HEK293 (cell line): ENCODE results near the gene LRFN2.

Source experiments
- CTCF ChIA-PET: fragments of 350-600 bp; formaldehyde crosslinking; extraction: SDS; loops from one replicate; lab custom pipeline; 2021; ENCODE audit warnings: antibody characterized with exemption; lab: Yijun Ruan, JAX
- POLR2A ChIA-PET: fragments of 300-600 bp; formaldehyde crosslinking; extraction: SDS; loops from one replicate; lab custom pipeline; 2020; ENCODE audit warnings: antibody characterized with exemption, inconsistent platforms; lab: Yijun Ruan, JAX
- H3K27ac ChIP-seq: fragments of 200-500 bp; sonication (Bioruptor generic); 2 replicates; pipeline ENCODE4 v1.5.1; 2014; ENCODE audit warnings: low read depth, low read length, control low read depth, inconsistent platforms; ENCODE audit errors: extremely low read depth
- H3K36me3 ChIP-seq, 2 experiments: fragments of 200-500 bp in 1 of 2; sonication (Bioruptor generic) in 1 of 2; 1 replicate in 1 of 2; 2 replicates in 1 of 2; pipeline ENCODE4 v1.5.1; 2014 to 2017; ENCODE audit warnings: inconsistent platforms in 2 of 2, low read length in 2 of 2; ENCODE audit not compliant: control insufficient read depth in 2 of 2, insufficient read depth in 1 of 2
- H3K4me1 ChIP-seq: fragments of 200-500 bp; sonication (Bioruptor generic); 2 replicates; pipeline ENCODE4 v1.5.1; 2014; ENCODE audit warnings: mild to moderate bottlenecking, low read length, inconsistent platforms; ENCODE audit not compliant: control insufficient read depth, insufficient read depth
- H3K4me3 ChIP-seq: 2 replicates; pipeline ENCODE4 v1.5.1; 2011; ENCODE audit warnings: low read depth, mild to moderate bottlenecking, control low read depth, low read length, moderate library complexity
- H3K9me3 ChIP-seq: fragments of 200-500 bp; sonication (Bioruptor generic); 2 replicates; pipeline ENCODE4 v1.5.1; 2014; ENCODE audit warnings: low read depth, low read length, inconsistent platforms; ENCODE audit not compliant: control insufficient read depth, insufficient read depth
- BCL11A ChIP-seq: fragments of 450-650 bp; formaldehyde crosslinking; IDR thresholded peaks from 2 replicates; pipeline ENCODE4 v1.5.1; 2016; ENCODE audit warnings: low read depth, missing biosample characterization, missing genetic modification characterization
- CTCF ChIP-seq: fragments of 450-650 bp; formaldehyde crosslinking; IDR thresholded peaks from 2 replicates; pipeline ENCODE4 v1.5.1; 2016; ENCODE audit warnings: missing biosample characterization, missing genetic modification characterization
- EGR2 ChIP-seq: fragments of 450-650 bp; formaldehyde crosslinking; IDR thresholded peaks from 2 replicates; pipeline ENCODE4 v1.5.1; 2016; ENCODE audit warnings: low read depth, missing biosample characterization, missing genetic modification characterization
- GLI2 ChIP-seq: fragments of 450-650 bp; formaldehyde crosslinking; IDR thresholded peaks from 2 replicates; pipeline ENCODE4; 2017; ENCODE audit warnings: missing biosample characterization, missing genetic modification characterization, low read depth, borderline replicate concordance
- GLI4 ChIP-seq: fragments of 450-650 bp; formaldehyde crosslinking; IDR thresholded peaks from 2 replicates; pipeline ENCODE4 v1.5.1; 2016; ENCODE audit warnings: missing biosample characterization, missing genetic modification characterization
- INSM2 ChIP-seq: fragments of 450-650 bp; formaldehyde crosslinking; IDR thresholded peaks from 2 replicates; pipeline ENCODE4 v1.5.1; 2016; ENCODE audit warnings: missing biosample characterization, missing genetic modification characterization
- ZBTB44 ChIP-seq: fragments of 450-650 bp; IDR thresholded peaks from 2 replicates; pipeline ENCODE4 v1.5.1; 2018; ENCODE audit warnings: missing biosample characterization, mild to moderate bottlenecking, missing genetic modification characterization
- ZIC2 ChIP-seq: fragments of 450-650 bp; formaldehyde crosslinking; IDR thresholded peaks from 2 replicates; pipeline ENCODE4 v1.5.1; 2016; ENCODE audit warnings: missing biosample characterization, missing genetic modification characterization
- ZNF112 ChIP-seq: fragments of 450-650 bp; formaldehyde crosslinking; IDR thresholded peaks from 2 replicates; pipeline ENCODE4 v1.5.0; 2017; ENCODE audit warnings: missing biosample characterization, missing genetic modification characterization
- ZNF16 ChIP-seq: fragments of 450-650 bp; formaldehyde crosslinking; IDR thresholded peaks from 2 replicates; pipeline ENCODE4 v1.5.1; 2016; ENCODE audit warnings: low read depth, missing biosample characterization, missing genetic modification characterization
- ZNF184 ChIP-seq: fragments of 450-650 bp; IDR thresholded peaks from 2 replicates; pipeline ENCODE4 v1.5.1; 2018; ENCODE audit warnings: missing biosample characterization, mild to moderate bottlenecking, missing genetic modification characterization
- ZNF223 ChIP-seq: fragments of 450-650 bp; formaldehyde crosslinking; IDR thresholded peaks from 2 replicates; pipeline ENCODE4 v1.5.1; 2016; ENCODE audit warnings: missing biosample characterization, missing genetic modification characterization
- ZNF248 ChIP-seq: fragments of 450-650 bp; formaldehyde crosslinking; IDR thresholded peaks from 2 replicates; pipeline ENCODE4 v1.5.1; 2017; ENCODE audit warnings: missing biosample characterization, missing genetic modification characterization
- ZNF394 ChIP-seq: fragments of 450-650 bp; formaldehyde crosslinking; IDR thresholded peaks from 2 replicates; pipeline ENCODE4 v1.5.1; 2016; ENCODE audit warnings: missing biosample characterization, missing genetic modification characterization, mild to moderate bottlenecking, moderate library complexity, borderline replicate concordance
- ZNF488 ChIP-seq: fragments of 450-650 bp; formaldehyde crosslinking; IDR thresholded peaks from 2 replicates; pipeline ENCODE4 v1.5.1; 2016; ENCODE audit warnings: missing biosample characterization, missing genetic modification characterization
- ZNF624 ChIP-seq: fragments of 450-650 bp; formaldehyde crosslinking; IDR thresholded peaks from 2 replicates; pipeline ENCODE4 v1.5.1; 2017; ENCODE audit warnings: missing biosample characterization, missing genetic modification characterization
- ZNF670 ChIP-seq: fragments of 450-650 bp; formaldehyde crosslinking; IDR thresholded peaks from 2 replicates; pipeline ENCODE4 v1.5.1; 2016; ENCODE audit warnings: missing biosample characterization, missing genetic modification characterization, low read depth
- ZNF785 ChIP-seq: fragments of 450-650 bp; formaldehyde crosslinking; IDR thresholded peaks from 2 replicates; pipeline ENCODE4 v1.5.1; 2016; ENCODE audit warnings: missing biosample characterization, missing genetic modification characterization
- ZNF830 ChIP-seq: fragments of 450-650 bp; IDR thresholded peaks from 2 replicates; pipeline ENCODE4 v1.5.0; 2018; ENCODE audit warnings: missing biosample characterization, missing genetic modification characterization, low read depth, mild to moderate bottlenecking, moderate library complexity
- ZNF837 ChIP-seq: fragments of 450-650 bp; formaldehyde crosslinking; IDR thresholded peaks from 2 replicates; pipeline ENCODE4 v1.5.1; 2016; ENCODE audit warnings: missing biosample characterization, missing genetic modification characterization
- ZNF843 ChIP-seq: fragments of 450-650 bp; formaldehyde crosslinking; IDR thresholded peaks from 2 replicates; pipeline ENCODE4 v1.5.1; 2016; ENCODE audit warnings: missing biosample characterization, missing genetic modification characterization

LRFN2 gene

GRCh38 chr6:40369891-40370290, 217.3 kb downstream of the LRFN2 start:
- H3K9me3 ChIP-seq, result no peaks in the 10 kb centered on the region
- ChIA-PET CTCF (interaction anchor here (0.6 kb wide), 1 partner anchor 544 kb away, joined by 3 read pairs; no protein-coding TSS in a partner anchor), POLR2A (no interaction called here)
- no peaks in the 10 kb centered on the region for H3K36me3 ChIP-seq
- TF ChIP-seq ZIC2 (tag by site-specific recombination), result no peak
- no peak for TF ChIP-seq ZNF843 (tag by site-specific recombination)
- TF ChIP-seq GLI4, result no peak
- TF ChIP-seq ZNF830 (tag by site-specific recombination), result no peak
- TF ChIP-seq ZNF624 (tag by site-specific recombination), result no peak
- no peak for TF ChIP-seq ZNF248 (tag by site-specific recombination)
- no peaks in the 10 kb centered on the region for H3K4me1 ChIP-seq
- no peak overlapping the region for H3K27ac ChIP-seq
- H3K4me3 ChIP-seq, result no peak overlapping the region

- ChIA-PET POLR2A (no interaction called here), CTCF (interaction anchor here (0.7 kb wide), 1 partner anchor 52 kb away, joined by 4 read pairs; no protein-coding TSS in a partner anchor)
- no peaks in the 10 kb centered on the region for H3K4me1 ChIP-seq
- TF ChIP-seq ZNF488 (tag by site-specific recombination), result no peak
- no peak for TF ChIP-seq CTCF
- no peak for TF ChIP-seq ZNF394 (tag by site-specific recombination)
- TF ChIP-seq INSM2 (tag by site-specific recombination), result no peak
- TF ChIP-seq EGR2 (tag by site-specific recombination), result no peak
- no peak for TF ChIP-seq GLI2
- TF ChIP-seq ZNF670, result no peak
- TF ChIP-seq ZNF837 (tag by site-specific recombination), result no peak
- TF ChIP-seq ZNF223 (tag by site-specific recombination), result no peak
- TF ChIP-seq ZNF112 (tag by site-specific recombination), result no peak
- TF ChIP-seq ZNF184 (tag by site-specific recombination), result no peak
- no peak for TF ChIP-seq BCL11A
- TF ChIP-seq ZNF785, result no peak
- TF ChIP-seq ZNF16 (tag by site-specific recombination), result no peak
- no peak for TF ChIP-seq ZBTB44 (tag by site-specific recombination)
- no peak overlapping the region for H3K4me3 ChIP-seq
- no peaks in the 10 kb centered on the region for H3K9me3 ChIP-seq
- no peaks in the 10 kb centered on the region for H3K36me3 ChIP-seq
- no peak overlapping the region for H3K27ac ChIP-seq
Measured at GRCh38 chr6:40369042-40369441, 218.1 kb downstream of the LRFN2 start.
